ENCODE data around the gene ARHGAP31. TPM values are rescaled to one million over a fixed set of nuclear protein-coding genes. Genes with fewer than 3 reads are reported as not detected.

The ARHGAP31 gene, protein sequence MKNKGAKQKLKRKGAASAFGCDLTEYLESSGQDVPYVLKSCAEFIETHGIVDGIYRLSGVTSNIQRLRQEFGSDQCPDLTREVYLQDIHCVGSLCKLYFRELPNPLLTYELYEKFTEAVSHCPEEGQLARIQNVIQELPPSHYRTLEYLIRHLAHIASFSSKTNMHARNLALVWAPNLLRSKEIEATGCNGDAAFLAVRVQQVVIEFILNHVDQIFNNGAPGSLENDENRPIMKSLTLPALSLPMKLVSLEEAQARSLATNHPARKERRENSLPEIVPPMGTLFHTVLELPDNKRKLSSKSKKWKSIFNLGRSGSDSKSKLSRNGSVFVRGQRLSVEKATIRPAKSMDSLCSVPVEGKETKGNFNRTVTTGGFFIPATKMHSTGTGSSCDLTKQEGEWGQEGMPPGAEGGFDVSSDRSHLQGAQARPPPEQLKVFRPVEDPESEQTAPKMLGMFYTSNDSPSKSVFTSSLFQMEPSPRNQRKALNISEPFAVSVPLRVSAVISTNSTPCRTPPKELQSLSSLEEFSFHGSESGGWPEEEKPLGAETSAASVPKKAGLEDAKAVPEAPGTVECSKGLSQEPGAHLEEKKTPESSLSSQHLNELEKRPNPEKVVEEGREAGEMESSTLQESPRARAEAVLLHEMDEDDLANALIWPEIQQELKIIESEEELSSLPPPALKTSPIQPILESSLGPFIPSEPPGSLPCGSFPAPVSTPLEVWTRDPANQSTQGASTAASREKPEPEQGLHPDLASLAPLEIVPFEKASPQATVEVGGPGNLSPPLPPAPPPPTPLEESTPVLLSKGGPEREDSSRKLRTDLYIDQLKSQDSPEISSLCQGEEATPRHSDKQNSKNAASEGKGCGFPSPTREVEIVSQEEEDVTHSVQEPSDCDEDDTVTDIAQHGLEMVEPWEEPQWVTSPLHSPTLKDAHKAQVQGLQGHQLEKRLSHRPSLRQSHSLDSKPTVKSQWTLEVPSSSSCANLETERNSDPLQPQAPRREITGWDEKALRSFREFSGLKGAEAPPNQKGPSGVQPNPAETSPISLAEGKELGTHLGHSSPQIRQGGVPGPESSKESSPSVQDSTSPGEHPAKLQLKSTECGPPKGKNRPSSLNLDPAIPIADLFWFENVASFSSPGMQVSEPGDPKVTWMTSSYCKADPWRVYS (N-terminal part only)
- 3.8 and 4.9 TPM in 2 replicates for total RNA-seq

GRCh38 chr3:119293871-119294695 is at the start of gene ARHGAP31:
TSS of gene ARHGAP31 (plus strand) at chr3:119294383. CDS start at chr3:119294905, 522 bp downstream.

GRCh38 chr3:119463171-119464169 is 169.3 kb downstream of the ARHGAP31 start, which contains the start of gene TMEM39A:
TSS of gene TMEM39A (minus strand) at chr3:119463615. CDS start at chr3:119462074, 1,541 bp downstream.

Other genes starting within 250 kb of the ARHGAP31 start
- not detected in 2 replicates for gene TEX55, start 148.2 kb upstream of the ARHGAP31 start, total RNA-seq
- gene UPK1B, start 120.8 kb upstream of the ARHGAP31 start, total RNA-seq: under 0.01 TPM in 1 of 2 replicates, not detected in the other
- 52.6 and 64.3 TPM in 2 replicates for gene B4GALT4, start 53.5 kb upstream of the ARHGAP31 start, total RNA-seq
- gene TMEM39A, start 169.2 kb downstream of the ARHGAP31 start, total RNA-seq: 65.8 and 67.6 TPM in 2 replicates
- 13.5 and 25.9 TPM in 2 replicates for gene POGLUT1, start 174.6 kb downstream of the ARHGAP31 start, total RNA-seq
- gene TIMMDC1, start 204.2 kb downstream of the ARHGAP31 start, total RNA-seq: 46.1 and 60.6 TPM in 2 replicates